GM12864 (cell line): ENCODE data around the gene SLC29A1.

Source experiments
- DNase-seq: peaks from one replicate; pipeline ENCODE4 v3.0.0-alpha.2; 2011; ENCODE audit warnings: low read depth
- H3K4me3 ChIP-seq: 2 replicates; pipeline ENCODE4 v1.5.1; 2011; ENCODE audit warnings: mild to moderate bottlenecking, low read depth, low read length, control low read depth
- CTCF ChIP-seq: IDR thresholded peaks from 2 replicates; pipeline ENCODE4 v1.5.1; 2011; ENCODE audit warnings: low read depth, mild to moderate bottlenecking, moderate library complexity, low read length, control low read depth, inconsistent platforms; ENCODE audit errors: missing control alignments

SLC29A1 gene

GRCh38 chr6:44203955-44204354, 19.4 kb upstream of the SLC29A1 start:
- no peak for DNase-seq
- TF ChIP-seq CTCF = no peak
- no peak overlapping the region for H3K4me3 ChIP-seq

GRCh38 chr6:44207966-44208365, 15.4 kb upstream of the SLC29A1 start:
- H3K4me3 ChIP-seq = no peak overlapping the region
- no peak for TF ChIP-seq CTCF
- DNase-seq = no peak

GRCh38 chr6:44211284-44211683, 12.1 kb upstream of the SLC29A1 start:
- H3K4me3 ChIP-seq = no peak overlapping the region
- no peak for TF ChIP-seq CTCF
- no peak for DNase-seq

GRCh38 chr6:44214307-44214706, 9.1 kb upstream of the SLC29A1 start:
- no peak for TF ChIP-seq CTCF
- DNase-seq = no peak
- no peak overlapping the region for H3K4me3 ChIP-seq

GRCh38 chr6:44216677-44217331, 6.6 kb upstream of the SLC29A1 start, which contains the start of gene MYMX:
Gene MYMX (plus strand): TSS chr6:44216926. CDS start chr6:44217472, 546 bp downstream.
- no peak for DNase-seq
- no peak within 1 kb of the TSS for H3K4me3 ChIP-seq
- TF ChIP-seq CTCF = no peak

- no peak overlapping the region for H3K4me3 ChIP-seq
- no peak for TF ChIP-seq CTCF
- DNase-seq = no peak
Observed at GRCh38 chr6:44217332-44218143, 5.9 kb upstream of the SLC29A1 start.
